HG03521 (cell line): ENCODE data around the gene CAMTA1.
"Not testable (repeated sequence)": the region's sequence is repeated elsewhere in the genome, so short reads cannot be mapped to it uniquely, and the experiment has no call there.

Experiments used
- ATAC-seq: cut with Tn5 transposase; IDR thresholded peaks from one replicate; pipeline ENCODE4 v1.9.1; 2021; ENCODE audit warnings: mild to moderate bottlenecking, moderate library complexity; ENCODE audit not compliant: unreplicated experiment

Gene CAMTA1

DNA sequence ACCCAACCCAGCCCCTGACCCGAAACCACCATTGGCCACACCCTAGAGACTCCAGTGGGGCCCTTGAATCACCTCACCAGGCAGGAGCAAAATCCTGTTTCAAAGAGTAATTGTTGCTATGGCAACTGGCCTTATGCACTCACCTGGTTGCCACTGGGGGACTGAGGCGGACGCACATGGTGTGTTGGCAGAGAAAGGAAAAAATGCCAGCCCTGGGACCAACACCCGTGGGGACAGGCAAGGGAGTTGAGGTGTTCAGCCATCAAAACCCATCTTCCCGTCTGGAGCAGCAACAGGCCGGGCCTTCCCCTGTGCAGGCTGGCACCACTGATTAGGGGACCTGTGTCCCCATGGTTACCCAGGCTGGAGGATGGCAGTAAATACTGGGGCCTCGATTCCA is 590.1 kb downstream of the CAMTA1 start:
- no peak for ATAC-seq

DNA sequence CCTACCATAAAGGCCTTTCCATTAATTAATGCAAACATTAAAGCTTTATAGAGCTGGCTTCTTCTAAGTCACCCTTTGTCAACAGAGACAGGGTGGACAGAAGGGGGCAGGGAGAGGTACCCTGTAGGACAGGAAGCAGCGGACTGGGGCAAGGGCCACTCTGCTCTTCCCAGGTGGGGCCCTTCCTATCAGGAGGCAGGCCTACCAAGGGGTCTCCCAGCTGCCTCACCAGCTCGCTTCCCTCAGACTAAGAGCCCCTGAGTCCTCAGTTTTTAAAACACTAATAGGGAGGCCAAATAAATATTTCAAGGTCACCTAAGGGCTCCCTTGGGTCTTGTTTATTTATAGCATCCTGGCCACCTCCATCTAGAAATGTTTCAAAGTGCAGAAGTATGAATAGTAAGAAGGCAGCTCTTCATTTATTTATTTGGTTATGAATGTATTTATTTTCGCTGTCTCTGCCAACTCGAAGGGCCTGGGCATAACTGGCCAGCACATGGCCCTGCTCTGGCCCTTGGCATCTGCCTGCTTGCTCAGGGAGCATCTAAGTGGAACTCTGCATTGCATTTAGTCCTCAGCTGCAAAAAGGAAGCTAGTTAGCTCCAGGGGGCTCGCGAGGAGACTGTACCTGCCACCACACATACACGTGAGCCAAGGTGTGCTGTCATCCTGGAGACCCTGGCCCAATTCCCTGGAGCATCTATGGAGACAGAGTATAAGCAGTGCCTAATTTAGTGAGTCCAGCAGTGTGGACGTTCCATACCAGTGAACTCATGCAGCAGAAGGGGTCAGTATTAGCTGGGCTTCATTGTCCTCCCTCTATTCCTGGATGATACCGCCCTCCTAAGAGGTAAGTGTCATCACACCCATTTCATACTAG is 590.8 kb downstream of the CAMTA1 start:
- no peak for ATAC-seq

- no peak for ATAC-seq
Measured at GRCh38 chr1:7376676-7377075, 591.4 kb downstream of the CAMTA1 start.

- ATAC-seq = no peak
Measured at GRCh38 chr1:7378346-7379130, 593.3 kb downstream of the CAMTA1 start.

DNA sequence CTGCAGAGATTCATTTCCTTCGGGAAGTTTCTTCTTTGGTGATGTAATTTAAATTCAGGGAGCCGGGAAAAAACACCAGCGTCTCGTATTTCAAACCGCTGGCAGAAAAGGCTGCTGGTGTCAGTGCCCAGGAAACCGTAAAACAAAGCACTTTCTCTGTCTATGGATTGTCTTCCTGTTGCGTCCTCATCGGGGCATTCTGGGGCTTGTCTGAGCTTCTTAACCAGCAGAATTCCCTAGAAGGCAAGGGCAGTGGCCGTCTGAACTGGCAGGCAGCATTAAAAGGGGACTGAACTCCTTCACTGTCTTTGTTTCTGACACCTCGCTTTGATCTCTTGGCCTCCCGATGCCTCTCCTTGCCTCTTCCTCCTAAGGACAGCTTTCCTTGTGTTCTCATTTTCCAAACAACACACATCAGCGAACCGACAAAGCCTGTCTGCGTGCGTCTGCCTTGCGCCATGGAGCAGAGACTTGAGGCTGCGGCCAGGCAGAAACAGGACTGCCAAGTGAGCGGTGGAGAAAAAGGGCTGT is 594.3 kb downstream of the CAMTA1 start:
- ATAC-seq = no peak

DNA sequence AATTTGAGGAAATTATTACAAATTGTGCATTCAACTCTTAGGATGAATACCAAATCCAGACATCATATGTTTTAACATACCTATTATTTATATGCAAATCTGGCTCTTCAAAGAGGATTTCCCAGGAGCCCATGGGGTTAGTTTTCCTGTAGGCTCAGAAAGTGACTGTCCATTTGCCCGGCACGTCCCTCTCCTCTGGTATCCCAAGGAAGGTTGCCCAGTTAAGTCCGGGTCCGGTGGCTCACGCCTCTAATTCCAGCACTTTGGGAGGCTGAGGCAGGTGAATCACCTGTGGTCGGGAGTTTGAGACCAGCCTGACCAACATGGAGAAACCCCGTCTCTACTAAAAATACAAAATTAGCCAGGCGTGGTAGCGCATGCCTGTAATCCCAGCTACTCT is 594.8 kb downstream of the CAMTA1 start:
- ATAC-seq = not testable (repeated sequence)

GRCh38 chr1:7380712-7381111 is 595.5 kb downstream of the CAMTA1 start:
- ATAC-seq = no peak

DNA sequence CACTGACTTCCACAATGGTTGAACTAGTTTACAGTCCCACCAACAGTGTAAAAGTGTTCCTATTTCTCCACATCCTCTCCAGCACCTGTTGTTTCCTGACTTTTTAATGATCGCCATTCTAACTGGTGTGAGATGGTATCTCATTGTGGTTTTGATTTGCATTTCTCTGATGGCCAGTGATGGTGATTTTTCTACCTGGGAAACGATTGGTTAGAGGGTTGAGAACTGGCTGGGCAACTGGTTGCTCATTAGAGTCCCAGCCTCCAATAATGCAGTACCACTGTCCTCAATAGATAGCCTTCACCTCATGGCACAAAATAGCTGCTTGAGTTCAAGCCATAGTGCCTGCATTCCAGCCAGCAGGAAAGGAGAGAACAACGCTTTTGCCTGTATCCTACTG is 596.5 kb downstream of the CAMTA1 start:
- ATAC-seq = not testable (repeated sequence)

DNA sequence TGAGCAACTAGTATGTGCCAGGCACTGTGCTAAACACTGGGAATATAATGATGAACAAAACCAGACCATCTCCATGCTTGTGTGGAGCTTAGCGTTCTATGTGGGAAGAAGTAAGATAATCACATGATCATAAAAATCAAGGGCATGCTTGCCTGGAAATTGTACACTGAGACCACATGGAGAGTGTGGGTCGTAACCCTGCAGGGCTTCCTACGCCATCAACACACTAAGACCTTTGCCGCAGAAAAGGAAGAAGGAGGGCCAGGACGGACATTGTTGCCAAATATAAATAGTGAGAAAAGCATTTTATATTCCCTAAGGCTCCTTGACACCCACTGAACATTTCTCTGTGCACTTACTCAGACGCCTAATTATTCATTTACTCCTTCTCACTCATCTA is 597.7 kb downstream of the CAMTA1 start:
- ATAC-seq = no peak

DNA sequence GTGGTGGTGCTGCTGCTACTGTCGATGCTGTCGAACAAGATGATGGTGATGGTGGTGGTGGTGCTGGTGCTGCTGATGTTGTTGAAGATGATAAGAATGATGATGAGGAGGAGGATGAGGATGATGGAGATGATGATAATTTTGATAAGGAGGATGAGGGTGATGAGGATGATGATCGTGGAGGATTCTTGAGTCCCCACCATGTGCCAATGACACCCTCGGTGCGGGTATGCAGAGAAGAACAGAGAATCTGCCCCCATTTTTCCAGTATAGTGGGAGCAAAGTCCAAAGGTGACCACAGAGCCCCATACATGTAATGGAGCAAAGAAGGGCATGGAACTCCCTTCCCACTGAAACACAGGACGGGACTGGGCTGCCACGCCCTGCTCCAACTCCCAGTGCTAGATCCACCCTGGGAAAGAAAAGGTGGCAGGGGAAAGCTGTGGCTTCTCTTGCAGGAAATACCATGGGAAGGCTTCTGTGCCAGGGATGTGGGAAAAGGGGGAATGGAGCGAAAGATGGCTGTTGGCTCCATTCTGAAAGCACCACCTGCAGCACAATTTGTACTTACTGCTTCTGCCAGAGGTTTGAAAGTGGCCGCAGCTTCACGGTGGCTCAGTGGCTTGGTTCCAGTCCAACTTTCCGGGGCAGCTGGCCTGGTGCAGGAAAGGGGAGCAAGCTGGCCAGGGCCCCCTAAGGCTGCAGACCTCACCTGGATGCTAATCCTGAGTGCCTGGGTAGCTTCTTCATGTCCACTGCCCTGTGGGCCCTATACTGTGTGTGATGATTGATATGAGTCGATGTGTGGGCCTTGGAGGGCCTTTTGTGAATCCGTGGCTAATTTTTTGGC is 598.6 kb downstream of the CAMTA1 start:
- no peak for ATAC-seq

DNA sequence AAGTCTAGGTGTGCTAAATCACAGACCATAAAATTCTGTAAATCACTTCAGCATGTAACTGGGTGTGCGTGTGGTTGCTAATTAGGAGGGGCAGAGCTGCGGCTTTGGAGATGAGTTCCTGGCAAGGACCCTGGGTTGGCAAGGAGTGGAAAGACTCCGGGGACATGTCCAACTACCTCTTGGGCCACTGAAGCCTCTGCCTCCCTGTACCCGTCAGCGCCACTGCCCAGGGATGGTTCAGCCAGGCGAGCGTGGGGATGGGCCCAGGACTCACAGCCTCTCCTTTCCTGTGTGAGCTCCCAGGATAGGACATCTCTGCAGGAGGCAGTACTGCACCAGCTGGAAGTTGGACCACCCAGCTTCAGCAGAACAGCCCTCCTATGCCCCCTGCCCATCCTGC is 599.4 kb downstream of the CAMTA1 start:
- no peak for ATAC-seq

DNA sequence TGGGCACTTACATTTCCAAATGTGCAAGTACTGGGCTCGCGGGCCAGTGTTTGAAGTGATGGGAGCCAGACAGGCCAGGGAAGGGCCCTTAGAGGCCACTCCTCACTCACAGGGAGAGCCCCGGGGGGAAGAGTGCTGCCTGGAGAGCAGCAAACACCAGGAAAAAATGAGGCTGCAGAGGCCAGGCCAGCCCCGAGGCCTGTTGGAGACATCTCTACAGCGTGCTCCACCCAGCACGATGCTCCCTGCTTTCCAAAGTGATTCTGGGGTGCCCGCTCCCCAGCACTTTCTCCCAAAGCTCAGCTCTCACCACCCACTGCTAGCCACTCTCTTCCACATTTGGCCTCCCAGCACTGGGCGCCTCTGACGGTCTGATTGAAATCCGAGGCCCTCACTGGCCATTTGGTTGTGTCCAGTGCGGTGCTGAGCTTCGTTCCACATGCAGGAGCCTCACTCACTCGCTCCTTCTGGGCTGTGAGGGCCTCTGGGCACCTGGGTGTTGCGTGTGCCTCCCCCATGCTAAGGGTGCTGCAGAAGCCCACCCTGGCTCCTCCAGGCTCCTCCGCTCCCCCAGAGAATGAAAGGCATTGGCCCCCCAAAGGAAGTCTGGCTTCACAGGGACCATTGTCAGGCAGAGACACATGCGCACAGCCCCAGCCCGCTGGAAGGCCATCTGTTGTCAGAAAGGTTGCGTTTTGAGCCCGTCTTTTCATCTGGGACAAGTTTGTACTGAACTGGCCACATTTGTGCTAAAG is 600.4 kb downstream of the CAMTA1 start:
- no peak for ATAC-seq

DNA sequence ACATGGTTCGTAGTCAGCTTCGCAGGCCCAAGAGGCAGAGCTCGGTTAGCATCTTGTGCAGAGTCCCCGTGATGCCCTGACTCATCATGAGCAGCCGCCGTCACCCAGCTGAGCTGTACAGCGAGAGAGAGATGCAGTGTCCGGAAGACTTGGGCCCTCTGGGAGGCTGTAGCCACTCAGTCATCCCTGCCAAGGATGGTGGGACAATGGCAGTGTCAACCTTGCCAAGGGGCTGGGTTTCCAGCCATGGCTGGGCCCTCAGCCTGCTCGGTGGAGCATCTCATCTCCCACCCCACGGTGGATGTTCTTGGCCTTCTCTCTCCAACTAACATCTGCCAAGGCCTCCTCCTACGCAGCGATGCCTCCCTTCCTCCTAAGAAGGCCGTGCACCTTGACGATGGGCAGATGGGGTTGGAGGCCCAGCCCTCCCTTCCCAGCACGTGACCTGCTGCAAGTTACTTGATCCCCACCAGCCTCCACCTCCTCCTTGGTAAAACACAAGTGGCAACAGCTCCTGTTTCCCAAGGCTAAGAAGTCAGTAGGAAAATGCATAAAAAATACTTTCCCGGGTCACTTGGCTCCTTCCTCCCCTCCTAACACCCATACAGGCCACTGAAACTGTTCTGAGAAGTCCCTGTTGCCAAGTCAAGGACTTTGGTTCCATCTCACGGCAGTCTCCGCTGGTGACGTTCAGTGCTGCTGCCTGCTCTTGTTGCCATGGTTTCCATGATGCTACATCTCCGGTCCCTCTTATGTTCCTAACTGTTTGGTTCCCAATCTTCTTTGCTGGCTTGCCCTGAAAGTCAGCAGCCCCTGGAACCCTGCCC is 601.2 kb downstream of the CAMTA1 start:
- no peak for ATAC-seq

DNA sequence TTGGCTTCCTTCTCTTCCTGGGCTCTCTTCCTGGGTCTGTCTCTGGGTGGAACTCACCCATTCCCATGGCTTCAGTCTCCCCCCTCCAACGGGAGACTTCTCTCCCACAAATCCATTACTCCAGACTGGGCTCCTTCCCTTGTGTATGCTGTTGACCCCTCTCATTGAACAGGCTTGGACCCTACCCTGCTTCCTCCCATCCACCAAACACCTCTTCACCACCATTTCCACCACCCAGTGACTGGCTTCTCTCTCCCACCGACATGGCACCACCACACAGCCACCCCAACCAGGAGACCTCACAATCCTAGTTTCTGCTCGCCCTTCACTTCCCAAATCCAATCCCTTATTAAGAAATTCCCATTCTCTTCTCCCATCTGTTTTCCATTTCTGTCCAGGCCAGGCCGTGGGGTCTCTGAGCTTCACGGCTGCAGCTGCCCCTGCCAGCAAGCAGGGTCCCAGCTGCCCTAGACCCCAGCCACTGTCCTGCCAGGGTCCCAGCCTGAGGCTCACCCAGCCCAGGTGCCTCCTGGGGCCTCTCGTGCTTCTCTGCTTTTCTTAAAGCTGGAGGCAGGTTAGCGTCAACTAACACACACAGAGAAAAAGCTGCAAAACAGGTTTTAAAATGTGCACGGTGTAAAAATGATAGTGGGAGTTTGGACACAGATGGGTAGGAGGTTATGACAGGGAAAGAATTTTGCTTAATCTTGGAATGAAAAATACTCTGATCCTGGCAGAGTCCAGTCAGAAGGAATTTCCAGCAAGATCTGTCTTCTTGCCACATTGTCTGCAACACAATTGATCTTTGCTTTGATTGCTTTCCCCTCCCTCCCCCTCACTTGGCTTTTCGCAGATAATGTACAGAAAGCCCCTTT is 602.0 kb downstream of the CAMTA1 start:
- ATAC-seq = no peak

DNA sequence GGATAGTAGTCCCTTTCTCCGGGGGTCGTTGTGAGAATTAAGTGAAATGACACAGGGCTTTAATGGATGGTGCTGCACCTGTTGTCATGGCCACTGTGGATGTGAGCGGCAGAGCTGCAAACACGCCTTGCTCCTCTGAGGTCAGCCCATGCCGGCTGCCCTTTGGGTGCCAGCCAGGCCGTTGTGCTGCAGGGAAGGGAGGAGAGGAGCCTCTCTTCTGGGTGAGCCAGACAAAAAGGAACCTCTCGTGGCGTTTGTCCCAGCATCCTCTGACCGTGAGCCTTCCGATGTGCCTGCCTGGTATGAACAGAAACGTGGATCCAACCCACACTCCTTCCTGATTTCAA is 602.9 kb downstream of the CAMTA1 start:
- ATAC-seq = no peak

GRCh38 chr1:7388488-7389185 is 603.4 kb downstream of the CAMTA1 start:
- no peak for ATAC-seq

- ATAC-seq = no peak
Measured at GRCh38 chr1:7389201-7389905, 604.1 kb downstream of the CAMTA1 start.
